Chondrocyte (in vitro differentiated cells): ENCODE data around the gene ACP6. TPM values are rescaled to one million over a fixed set of nuclear protein-coding genes. Genes with fewer than 3 reads are reported as not detected.

Experiments
- DNase-seq: peaks from one replicate; pipeline ENCODE4 v3.0.0; 2021; ENCODE audit warnings: mixed read lengths, low spot score
- H3K27ac Mint-ChIP-seq: one replicate; pipeline ENCODE4 v1.8.0; 2021; ENCODE audit warnings: mild to moderate bottlenecking, moderate library complexity, mixed read lengths; ENCODE audit not compliant: unreplicated experiment
- H3K27me3 Mint-ChIP-seq: 2 replicates; pipeline ENCODE4 v1.8.0; 2021; ENCODE audit warnings: low read depth, mixed read lengths
- H3K36me3 Mint-ChIP-seq: 2 replicates; pipeline ENCODE4 v1.8.0; 2021; ENCODE audit warnings: low read depth, mixed read lengths
- H3K4me1 Mint-ChIP-seq: 2 replicates; pipeline ENCODE4 v1.8.0; 2021; ENCODE audit warnings: low read depth, mild to moderate bottlenecking, mixed read lengths
- H3K4me3 Mint-ChIP-seq: one replicate; pipeline ENCODE4 v1.8.0; 2021; ENCODE audit warnings: mild to moderate bottlenecking, moderate library complexity, mixed read lengths; ENCODE audit not compliant: unreplicated experiment
- H3K9me3 Mint-ChIP-seq: 2 replicates; pipeline ENCODE4 v1.8.0; 2021; ENCODE audit warnings: low read depth, mixed read lengths
- total RNA-seq: library from RNA; stranded (reverse); gene quantifications from 3 replicates; pipeline ENCODE4 v1.2.1, GENCODE V29; 2021
- TF ChIP-seq, protein P1 (sequence below): fragments of 200-600 bp; sonication (generic); IDR thresholded peaks from 2 replicates; pipeline ENCODE4 v1.5.0; 2021; ENCODE audit warnings: antibody characterized with exemption, mild to moderate bottlenecking, moderate library complexity

Gene ACP6
- total RNA-seq, 1 donor from 2014 or later = 9.6 TPM

GRCh38 chr1:147630447-147630846 is 39.9 kb downstream of the ACP6 start:
- DNase-seq = no peak
- Mint-ChIP-seq H3K36me3 (no peaks in the 10 kb centered on the region), H3K27ac (no peak overlapping the region), H3K9me3 (no peaks in the 10 kb centered on the region), H3K4me1 (peaks cover 11% of the 10 kb centered on the region), H3K27me3 (no peaks in the 10 kb centered on the region), H3K4me3 (no peak overlapping the region)
- TF ChIP-seq, protein P1, sequence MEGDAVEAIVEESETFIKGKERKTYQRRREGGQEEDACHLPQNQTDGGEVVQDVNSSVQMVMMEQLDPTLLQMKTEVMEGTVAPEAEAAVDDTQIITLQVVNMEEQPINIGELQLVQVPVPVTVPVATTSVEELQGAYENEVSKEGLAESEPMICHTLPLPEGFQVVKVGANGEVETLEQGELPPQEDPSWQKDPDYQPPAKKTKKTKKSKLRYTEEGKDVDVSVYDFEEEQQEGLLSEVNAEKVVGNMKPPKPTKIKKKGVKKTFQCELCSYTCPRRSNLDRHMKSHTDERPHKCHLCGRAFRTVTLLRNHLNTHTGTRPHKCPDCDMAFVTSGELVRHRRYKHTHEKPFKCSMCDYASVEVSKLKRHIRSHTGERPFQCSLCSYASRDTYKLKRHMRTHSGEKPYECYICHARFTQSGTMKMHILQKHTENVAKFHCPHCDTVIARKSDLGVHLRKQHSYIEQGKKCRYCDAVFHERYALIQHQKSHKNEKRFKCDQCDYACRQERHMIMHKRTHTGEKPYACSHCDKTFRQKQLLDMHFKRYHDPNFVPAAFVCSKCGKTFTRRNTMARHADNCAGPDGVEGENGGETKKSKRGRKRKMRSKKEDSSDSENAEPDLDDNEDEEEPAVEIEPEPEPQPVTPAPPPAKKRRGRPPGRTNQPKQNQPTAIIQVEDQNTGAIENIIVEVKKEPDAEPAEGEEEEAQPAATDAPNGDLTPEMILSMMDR = no peak

DNA sequence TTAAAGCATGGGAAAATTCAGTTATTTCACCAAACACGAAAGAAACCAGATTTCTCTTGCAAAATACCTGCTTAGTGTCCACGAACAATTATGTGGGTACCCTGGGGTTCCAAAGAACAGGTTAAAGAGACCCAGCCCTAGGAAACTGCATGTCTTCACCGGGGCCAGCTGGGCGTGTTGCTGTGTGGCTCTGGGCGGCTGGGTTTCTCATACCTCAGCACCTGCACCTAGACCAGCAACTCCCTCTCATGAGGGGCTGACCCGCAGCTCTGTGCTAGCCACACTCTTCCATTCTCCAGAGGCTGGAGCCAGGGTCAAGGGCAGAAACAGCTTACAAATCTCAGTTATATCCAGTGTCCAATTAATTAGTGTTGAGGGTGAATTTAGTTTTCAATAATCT is 40.3 kb downstream of the ACP6 start:
- no peaks in the 10 kb centered on the region for H3K27me3 Mint-ChIP-seq
- peaks cover 3% of the 10 kb centered on the region for H3K36me3 Mint-ChIP-seq
- no peak for DNase-seq
- TF ChIP-seq, protein P1 = no peak
- no peak overlapping the region for H3K27ac Mint-ChIP-seq
- no peaks in the 10 kb centered on the region for H3K9me3 Mint-ChIP-seq
- H3K4me3 Mint-ChIP-seq = no peak overlapping the region
- peaks cover 16% of the 10 kb centered on the region for H3K4me1 Mint-ChIP-seq

GRCh38 chr1:147628441-147628840 is 41.9 kb downstream of the ACP6 start:
- no peaks in the 10 kb centered on the region for H3K9me3 Mint-ChIP-seq
- no peak overlapping the region for H3K4me3 Mint-ChIP-seq
- DNase-seq = no peak
- peaks cover 16% of the 10 kb centered on the region for H3K4me1 Mint-ChIP-seq
- H3K27ac Mint-ChIP-seq = no peak overlapping the region
- peaks cover 3% of the 10 kb centered on the region for H3K36me3 Mint-ChIP-seq
- H3K27me3 Mint-ChIP-seq = no peaks in the 10 kb centered on the region
- TF ChIP-seq, protein P1 = no peak

DNA sequence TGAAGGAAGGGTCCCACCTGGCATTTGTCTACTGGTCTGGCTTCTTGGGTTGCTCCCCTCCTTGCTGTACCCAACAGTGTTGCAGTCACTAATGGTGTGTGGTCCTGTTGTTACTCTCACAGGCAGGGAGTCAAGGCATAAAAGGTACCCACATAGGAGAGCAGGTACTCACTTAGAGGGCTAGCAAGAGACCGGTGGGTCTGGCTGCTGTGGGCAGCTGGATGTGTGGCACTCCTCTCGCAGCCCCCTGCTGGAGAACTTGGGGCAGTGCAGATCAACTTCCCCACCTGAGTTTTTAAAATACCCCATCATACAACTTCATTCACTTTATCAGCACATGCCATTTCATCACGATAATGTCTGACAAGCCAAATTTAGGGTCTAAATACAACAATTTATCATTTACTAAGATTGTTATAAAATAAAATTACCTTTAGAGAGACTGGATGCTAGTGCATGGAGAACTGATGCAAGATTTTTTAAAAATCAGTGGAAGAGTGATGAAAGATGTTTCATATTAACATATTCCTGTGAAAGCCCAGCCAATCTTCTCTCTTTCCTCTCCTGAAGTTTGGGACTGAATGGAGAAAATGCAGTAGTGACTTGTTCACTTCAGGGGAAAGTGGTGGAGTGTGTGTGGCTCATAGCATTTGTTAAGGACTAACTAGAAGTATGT is 42.8 kb downstream of the ACP6 start:
- Mint-ChIP-seq H3K27ac (no peak overlapping the region), H3K27me3 (no peaks in the 10 kb centered on the region), H3K9me3 (no peaks in the 10 kb centered on the region), H3K4me1 (peaks cover 16% of the 10 kb centered on the region), H3K36me3 (peaks cover 4% of the 10 kb centered on the region), H3K4me3 (no peak overlapping the region)
- no peak for DNase-seq
- TF ChIP-seq, protein P1 = peak; percentile 91

- H3K36me3 Mint-ChIP-seq = peaks cover 7% of the 10 kb centered on the region
- DNase-seq = no peak
- H3K27ac Mint-ChIP-seq = no peak overlapping the region
- H3K4me3 Mint-ChIP-seq = no peak overlapping the region
- H3K27me3 Mint-ChIP-seq = no peaks in the 10 kb centered on the region
- peaks cover 16% of the 10 kb centered on the region for H3K4me1 Mint-ChIP-seq
- H3K9me3 Mint-ChIP-seq = no peaks in the 10 kb centered on the region
- TF ChIP-seq, protein P1 = no peak
Measured at GRCh38 chr1:147626739-147627138, 43.6 kb downstream of the ACP6 start.
